GM18907 (cell line): ENCODE results near the gene ZNF446.
"Not testable (repeated sequence)": the region's sequence is repeated elsewhere in the genome, so short reads cannot be mapped to it uniquely, and the experiment has no call there.

ENCODE experiments used
- ATAC-seq: cut with Tn5 transposase; IDR thresholded peaks from one replicate; pipeline ENCODE4 v1.9.1; 2021; ENCODE audit warnings: mild to moderate bottlenecking, moderate library complexity; ENCODE audit not compliant: unreplicated experiment

Gene ZNF446

GRCh38 chr19:58469241-58470013, 6.7 kb upstream of the ZNF446 start:
- ATAC-seq: no peak

GRCh38 chr19:58470837-58471543, 5.2 kb upstream of the ZNF446 start:
- ATAC-seq: not testable (repeated sequence)

GRCh38 chr19:58471736-58472135, 4.4 kb upstream of the ZNF446 start:
- ATAC-seq: no peak

GRCh38 chr19:58473775-58474174, 2.4 kb upstream of the ZNF446 start:
- ATAC-seq: no peak

- no peak for ATAC-seq
Measured at GRCh38 chr19:58474291-58474996, 1.7 kb upstream of the ZNF446 start.

- ATAC-seq: peak; percentile 2
Measured at GRCh38 chr19:58474997-58475713, 997 bp upstream of the ZNF446 start.

- no peak for ATAC-seq
Measured at GRCh38 chr19:58476498-58477015, 405 bp downstream of the ZNF446 start.

- ATAC-seq: no peak
Measured at GRCh38 chr19:58477130-58477529, 978 bp downstream of the ZNF446 start.

GRCh38 chr19:58477871-58478270, 1.7 kb downstream of the ZNF446 start:
- ATAC-seq: no peak

GRCh38 chr19:58479303-58479702, 3.2 kb downstream of the ZNF446 start:
- ATAC-seq: no peak

GRCh38 chr19:58479736-58480480, 3.8 kb downstream of the ZNF446 start:
- no peak for ATAC-seq

- no peak for ATAC-seq
Measured at GRCh38 chr19:58480481-58480830, 4.3 kb downstream of the ZNF446 start.

- ATAC-seq: no peak
Measured at GRCh38 chr19:58480831-58481230, 4.7 kb downstream of the ZNF446 start.

- no peak for ATAC-seq
Measured at GRCh38 chr19:58482372-58482771, 6.2 kb downstream of the ZNF446 start.

GRCh38 chr19:58483776-58484175, 7.6 kb downstream of the ZNF446 start:
- no peak for ATAC-seq

GRCh38 chr19:58484349-58484748, 8.2 kb downstream of the ZNF446 start:
- not testable (repeated sequence) for ATAC-seq

GRCh38 chr19:58491393-58491792, 15.2 kb downstream of the ZNF446 start:
- ATAC-seq: no peak

GRCh38 chr19:58492265-58492664, 16.1 kb downstream of the ZNF446 start:
- ATAC-seq: no peak

GRCh38 chr19:58497634-58498170, 21.6 kb downstream of the ZNF446 start:
- no peak for ATAC-seq
